Cardiac muscle cell (in vitro differentiated cells and primary cell): ENCODE measurements around the gene PRTFDC1. TPM values are rescaled to one million over a fixed set of nuclear protein-coding genes. Genes with fewer than 3 reads are reported as not detected.
A peak's percentile ranks its signal among the peaks of the same experiment; 100 is the strongest.

Experiments used
- DNase-seq, 2 donors: peaks; one replicate each; pipeline versions ENCODE4 v3.0.0 to v3.0.0-alpha.2; 2010 to 2017; ENCODE audit warnings: low read depth in 1 of 2, low spot score in 1 of 2
- H3K27ac ChIP-seq: fragments of 200-600 bp; sonication (generic); 2 replicates; pipeline ENCODE4 v1.5.1; 2016
- H3K27me3 ChIP-seq: fragments of 200-600 bp; sonication (generic); 2 replicates; pipeline ENCODE4 v1.6.0; 2016; ENCODE audit warnings: control low read depth
- H3K36me3 ChIP-seq: fragments of 200-600 bp; sonication (generic); 2 replicates; pipeline ENCODE4 v1.5.1; 2016; ENCODE audit warnings: control low read depth
- H3K4me1 ChIP-seq: fragments of 200-600 bp; sonication (generic); 2 replicates; pipeline ENCODE4 v1.8.1; 2017; ENCODE audit warnings: low read depth, mild to moderate bottlenecking, mixed run types
- H3K4me3 ChIP-seq: fragments of 200-600 bp; sonication (generic); 2 replicates; pipeline ENCODE4 v1.5.1; 2016; ENCODE audit warnings: mild to moderate bottlenecking
- H3K9me3 ChIP-seq: fragments of 200-600 bp; sonication (generic); 2 replicates; pipeline ENCODE4 v1.5.1; 2017; ENCODE audit warnings: low read depth, mild to moderate bottlenecking, control low read depth
- polyA plus RNA-seq: library from polyadenylated mRNA; unstranded; fragments of >200 nt; fragmentation: Nextera tagmentation; extraction: Ambion mirVana; gene quantifications from 2 replicates; pipeline ENCODE4 v1.2.1, GENCODE V29; 2016
- total RNA-seq: library from RNA; depleted of rRNA; stranded (reverse); fragments of >200 nt; gene quantifications from 2 replicates; pipeline ENCODE4 v1.2.3, GENCODE V29; 2016
- TF ChIP-seq, protein P1 (sequence below): IDR thresholded peaks from 2 replicates; pipeline ENCODE4 v1.5.1; 2012; ENCODE audit warnings: low read depth, mild to moderate bottlenecking, low read length

Gene PRTFDC1
- total and polyA plus RNA-seq, 2 experiments from 2014 or later: 3.1 to 3.8 TPM

- Histone ChIP-seq H3K27ac (no peak overlapping the region), H3K4me3 (no peak overlapping the region), H3K27me3 (no peaks in the 10 kb centered on the region), H3K9me3 (no peaks in the 10 kb centered on the region), H3K36me3 (no peaks in the 10 kb centered on the region), H3K4me1 (no peaks in the 10 kb centered on the region)
- peak in 1 of 2 donors; percentile 79 for DNase-seq
- TF ChIP-seq, protein P1, sequence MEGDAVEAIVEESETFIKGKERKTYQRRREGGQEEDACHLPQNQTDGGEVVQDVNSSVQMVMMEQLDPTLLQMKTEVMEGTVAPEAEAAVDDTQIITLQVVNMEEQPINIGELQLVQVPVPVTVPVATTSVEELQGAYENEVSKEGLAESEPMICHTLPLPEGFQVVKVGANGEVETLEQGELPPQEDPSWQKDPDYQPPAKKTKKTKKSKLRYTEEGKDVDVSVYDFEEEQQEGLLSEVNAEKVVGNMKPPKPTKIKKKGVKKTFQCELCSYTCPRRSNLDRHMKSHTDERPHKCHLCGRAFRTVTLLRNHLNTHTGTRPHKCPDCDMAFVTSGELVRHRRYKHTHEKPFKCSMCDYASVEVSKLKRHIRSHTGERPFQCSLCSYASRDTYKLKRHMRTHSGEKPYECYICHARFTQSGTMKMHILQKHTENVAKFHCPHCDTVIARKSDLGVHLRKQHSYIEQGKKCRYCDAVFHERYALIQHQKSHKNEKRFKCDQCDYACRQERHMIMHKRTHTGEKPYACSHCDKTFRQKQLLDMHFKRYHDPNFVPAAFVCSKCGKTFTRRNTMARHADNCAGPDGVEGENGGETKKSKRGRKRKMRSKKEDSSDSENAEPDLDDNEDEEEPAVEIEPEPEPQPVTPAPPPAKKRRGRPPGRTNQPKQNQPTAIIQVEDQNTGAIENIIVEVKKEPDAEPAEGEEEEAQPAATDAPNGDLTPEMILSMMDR: no peak
Measured at GRCh38 chr10:24908793-24909423, 43.5 kb downstream of the PRTFDC1 start.

DNA sequence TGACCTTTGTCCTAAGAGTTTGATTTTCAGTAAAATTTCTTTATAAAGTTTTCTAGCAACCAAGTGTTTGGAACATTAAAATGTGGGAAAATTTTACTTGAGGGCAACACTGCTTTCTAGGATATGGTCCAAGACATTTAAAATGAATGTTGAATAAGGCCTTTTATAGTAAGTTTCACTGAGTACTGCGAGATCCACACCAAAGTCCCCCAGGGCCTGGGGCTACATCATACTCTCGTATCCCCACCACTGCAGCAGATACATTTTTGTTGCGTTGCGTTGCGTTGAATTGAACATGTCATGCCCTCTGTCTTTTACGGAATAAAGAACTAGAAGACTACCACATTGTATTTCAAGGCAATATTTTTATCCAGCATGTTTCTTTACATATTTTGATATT, 44.5 kb downstream of the PRTFDC1 start:
- H3K27me3 ChIP-seq: no peaks in the 10 kb centered on the region
- H3K4me3 ChIP-seq: no peak overlapping the region
- H3K9me3 ChIP-seq: no peaks in the 10 kb centered on the region
- no peak overlapping the region for H3K27ac ChIP-seq
- no peaks in the 10 kb centered on the region for H3K36me3 ChIP-seq
- peaks cover 2% of the 10 kb centered on the region for H3K4me1 ChIP-seq
- no peak for DNase-seq
- TF ChIP-seq, protein P1: no peak

DNA sequence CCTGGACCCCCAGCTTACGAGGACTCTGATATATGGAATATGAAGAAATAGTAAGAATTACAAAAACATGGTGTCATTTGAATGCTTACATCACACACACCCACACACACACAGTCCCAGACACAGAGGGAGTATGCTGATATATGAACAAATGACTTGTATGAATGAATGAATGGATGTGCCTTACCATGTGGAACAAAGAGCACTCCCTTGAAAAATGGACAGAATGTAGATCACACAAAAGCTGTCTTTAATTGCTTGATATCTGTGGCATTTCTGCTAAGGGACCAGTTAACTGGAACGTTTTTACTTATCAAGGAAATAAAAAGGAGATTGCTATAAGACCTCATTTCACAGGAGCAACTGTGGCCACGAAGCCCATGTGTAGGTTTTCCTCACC, 46.0 kb downstream of the PRTFDC1 start:
- Histone ChIP-seq H3K4me1 (peaks cover 2% of the 10 kb centered on the region), H3K27ac (no peak overlapping the region), H3K4me3 (no peak overlapping the region), H3K36me3 (no peaks in the 10 kb centered on the region), H3K9me3 (no peaks in the 10 kb centered on the region), H3K27me3 (no peaks in the 10 kb centered on the region)
- no peak for DNase-seq
- TF ChIP-seq, protein P1: no peak

GRCh38 chr10:24904824-24905223, 47.6 kb downstream of the PRTFDC1 start:
- Histone ChIP-seq H3K9me3 (no peaks in the 10 kb centered on the region), H3K36me3 (no peaks in the 10 kb centered on the region), H3K4me3 (no peak overlapping the region), H3K27ac (no peak overlapping the region), H3K27me3 (no peaks in the 10 kb centered on the region), H3K4me1 (peaks cover 2% of the 10 kb centered on the region)
- TF ChIP-seq, protein P1: no peak
- no peak for DNase-seq

DNA sequence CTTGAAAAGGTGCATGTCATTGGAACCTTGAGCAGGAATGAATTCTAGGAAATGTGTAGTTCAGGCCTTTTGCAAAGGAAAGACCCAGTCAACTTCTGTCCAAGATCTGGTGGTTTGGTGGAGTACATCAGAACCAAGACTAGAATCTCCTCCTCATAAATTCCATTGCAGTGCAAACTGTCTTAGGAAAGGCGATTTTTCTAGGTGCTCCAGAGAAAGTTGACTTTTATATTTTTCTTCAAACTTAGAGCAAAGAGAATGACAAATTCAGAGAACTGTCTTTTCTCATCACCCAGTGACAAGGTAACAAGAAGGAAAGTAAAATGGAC, 50.0 kb downstream of the PRTFDC1 start:
- Histone ChIP-seq H3K27ac (no peak overlapping the region), H3K27me3 (no peaks in the 10 kb centered on the region), H3K9me3 (no peaks in the 10 kb centered on the region), H3K36me3 (no peaks in the 10 kb centered on the region), H3K4me3 (no peak overlapping the region), H3K4me1 (peaks cover 2% of the 10 kb centered on the region)
- TF ChIP-seq, protein P1: no peak
- DNase-seq: no peak
